ENCODE results near the gene RUFY1.

The RUFY1 gene

GRCh38 chr5:179610903-179611265, 60.5 kb downstream of the RUFY1 start:
- DNase-seq (ENCODE audit: low read depth in 1 of 2, low spot score in 1 of 2) = no peak
- H3K27ac ChIP-seq (replicated peaks) = no peak overlapping the region
- TF ChIP-seq SPI1 (IDR thresholded peaks at IDR 0.05; ENCODE audit: borderline replicate concordance, low read depth) = no peak
- no peak for TF ChIP-seq GABPA (IDR thresholded peaks at IDR 0.05; ENCODE audit: low read depth)
- no peak for TF ChIP-seq POLR2AphosphoS5 (IDR thresholded peaks at IDR 0.05; ENCODE audit: low read depth)
- TF ChIP-seq CTCF (IDR thresholded peaks at IDR 0.05; ENCODE audit: insufficient read depth, low read length) = no peak
- no peak for TF ChIP-seq REST (IDR thresholded peaks at IDR 0.05; ENCODE audit: insufficient replicate concordance, low read depth)

DNA sequence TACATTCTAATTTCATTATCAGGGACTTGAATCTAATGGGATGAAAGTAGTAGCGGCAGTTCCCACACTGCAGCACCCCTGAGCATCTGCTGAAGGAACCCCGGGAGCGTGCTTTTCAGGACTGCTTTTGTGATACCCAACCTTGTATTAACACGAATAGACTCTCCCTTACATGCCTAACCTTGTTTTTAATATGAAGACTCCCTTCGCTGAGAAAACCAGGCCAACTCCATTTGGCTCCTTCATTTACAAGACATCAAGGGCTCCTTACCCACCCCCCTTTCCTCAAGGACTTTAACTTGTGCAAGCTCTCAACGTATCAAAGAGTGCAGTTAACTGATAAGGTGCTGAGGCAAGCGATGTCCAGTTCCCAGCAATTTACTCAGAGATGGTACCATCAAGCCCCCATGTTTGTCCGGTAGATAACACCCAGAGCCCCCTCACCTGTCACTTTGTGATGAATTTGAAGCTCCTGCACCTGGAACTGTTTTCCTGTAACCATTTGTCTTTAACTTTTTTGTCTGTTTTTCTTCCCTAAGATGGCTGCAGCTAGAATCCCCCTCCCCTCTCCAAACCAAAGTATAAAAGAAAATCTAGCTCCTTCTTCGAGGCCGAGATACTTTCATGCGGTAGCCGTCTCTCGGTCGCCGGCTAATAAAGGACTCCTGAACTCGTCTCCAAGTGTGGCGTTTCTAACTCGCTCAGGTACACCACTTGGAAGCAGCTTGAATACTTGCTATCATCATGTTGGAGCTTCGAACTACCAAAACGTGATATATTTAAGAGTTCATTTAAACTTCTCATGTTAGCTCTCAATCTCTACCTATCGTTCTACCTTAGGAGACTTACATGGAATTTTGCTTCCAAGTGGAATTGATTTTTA, 62.5 kb downstream of the RUFY1 start:
- Histone ChIP-seq H3K27me3 (ENCODE audit: insufficient read depth, poor library complexity, severe bottlenecking) (no peaks in the 10 kb centered on the region), H3K27ac (replicated peaks) (no peak overlapping the region), H3K4me3 (replicated peaks; ENCODE audit: insufficient read depth, low read length) (no peak overlapping the region)
- DNase-seq (ENCODE audit: low read depth in 1 of 2, low spot score in 1 of 2) = peak; percentile 17 to 19
- TF ChIP-seq POLR2AphosphoS5 (IDR thresholded peaks at IDR 0.05; ENCODE audit: low read depth) (peak; percentile 32), CTCF (IDR thresholded peaks at IDR 0.05; ENCODE audit: insufficient read depth, low read length) (no peak)

More at GRCh38 chr5:179610903-179611265, 60.5 kb downstream of the RUFY1 start:
- H3K27me3 ChIP-seq (ENCODE audit: insufficient read depth, poor library complexity, severe bottlenecking) = no peaks in the 10 kb centered on the region
- no peak overlapping the region for H3K4me3 ChIP-seq (replicated peaks; ENCODE audit: insufficient read depth, low read length)

- Histone ChIP-seq H3K27me3 (ENCODE audit: insufficient read depth, poor library complexity, severe bottlenecking) (no peaks in the 10 kb centered on the region), H3K27ac (replicated peaks) (no peak overlapping the region), H3K4me3 (replicated peaks; ENCODE audit: insufficient read depth, low read length) (no peak overlapping the region)
- peak in 1 of 2 experiments; percentile 29 for DNase-seq (ENCODE audit: low read depth in 1 of 2, low spot score in 1 of 2)
- TF ChIP-seq POLR2AphosphoS5 (IDR thresholded peaks at IDR 0.05; ENCODE audit: low read depth) (peak; percentile 69), SPI1 (IDR thresholded peaks at IDR 0.05; ENCODE audit: borderline replicate concordance, low read depth) (no peak)
These were observed 63.2 kb downstream of the RUFY1 start for GRCh38 chr5:179613460-179614071.

DNA sequence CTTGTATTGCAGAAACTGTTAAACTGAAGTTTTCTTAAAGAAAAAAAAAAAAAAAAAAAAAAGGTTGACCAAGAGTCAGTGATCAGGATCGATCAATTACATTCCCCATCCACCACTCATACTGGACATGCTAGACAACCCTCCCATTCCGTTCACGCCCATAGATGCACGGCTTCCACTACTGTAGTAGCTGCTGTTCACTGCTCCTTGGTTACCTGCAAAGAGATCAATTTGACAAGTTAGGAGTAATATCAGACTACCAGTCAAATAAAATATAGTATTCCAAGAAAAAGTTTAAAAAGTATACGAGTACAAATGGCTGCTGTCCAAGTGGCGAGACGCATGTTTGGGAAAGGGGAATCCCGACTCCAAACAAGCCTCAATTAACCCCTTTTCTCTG, 64.4 kb downstream of the RUFY1 start:
- peak in 1 of 2 experiments; percentile 24 for DNase-seq (ENCODE audit: low read depth in 1 of 2, low spot score in 1 of 2)
- no peak overlapping the region for H3K27ac ChIP-seq (replicated peaks)
- TF ChIP-seq CTCF (IDR thresholded peaks at IDR 0.05; ENCODE audit: insufficient read depth, low read length) (no peak), REST (IDR thresholded peaks at IDR 0.05; ENCODE audit: insufficient replicate concordance, low read depth) (no peak), SPI1 (IDR thresholded peaks at IDR 0.05; ENCODE audit: borderline replicate concordance, low read depth) (no peak), POLR2AphosphoS5 (IDR thresholded peaks at IDR 0.05; ENCODE audit: low read depth) (no peak), GABPA (IDR thresholded peaks at IDR 0.05; ENCODE audit: low read depth) (no peak)
- H3K4me3 ChIP-seq (replicated peaks; ENCODE audit: insufficient read depth, low read length) = no peak overlapping the region
- no peaks in the 10 kb centered on the region for H3K27me3 ChIP-seq (ENCODE audit: insufficient read depth, poor library complexity, severe bottlenecking)

All from HL-60 (cell line).